Upper lobe of right lung (tissue), 1 donor: Measurements from ENCODE around the gene HS3ST3B1. TPM values are rescaled to one million over a fixed set of nuclear protein-coding genes. Genes with fewer than 3 reads are reported as not detected.

Experiments
- ATAC-seq: fragments of 200-7000 bp; cut with Tn5 transposase; one replicate; pipeline ENCODE4 v1.9.1; 2020; ENCODE audit warnings: mild to moderate bottlenecking, moderate library complexity
- DNase-seq: peaks from one replicate; pipeline ENCODE4 v3.0.0-alpha.2; 2020
- H3K27ac ChIP-seq: fragments of 200-600 bp; one replicate; pipeline ENCODE4 v1.8.0; 2022
- H3K27me3 ChIP-seq: fragments of 200-600 bp; one replicate; pipeline ENCODE4 v1.8.0; 2022; ENCODE audit warnings: mild to moderate bottlenecking
- H3K36me3 ChIP-seq: fragments of 200-600 bp; one replicate; pipeline ENCODE4 v1.8.0; 2022
- H3K4me1 ChIP-seq: fragments of 200-600 bp; one replicate; pipeline ENCODE4 v1.8.0; 2022
- H3K4me3 ChIP-seq: fragments of 200-600 bp; one replicate; pipeline ENCODE4 v1.8.0; 2022; ENCODE audit warnings: mild to moderate bottlenecking
- H3K9me3 ChIP-seq: fragments of 200-600 bp; one replicate; pipeline ENCODE4 v1.8.0; 2022
- intact Hi-C: fragments of 100-400 bp; cut with DNase I; formaldehyde crosslinking; loops from one replicate; pipeline ENCODE4 v1.11.0; 2022
- total RNA-seq: library from RNA; stranded (reverse); fragmentation: NEBNext Ultra II Directional; extraction: Animal tissue kit (Norgen Biotek cat#: 25700); gene quantifications from one replicate; pipeline ENCODE4 v1.2.1, GENCODE V29; 2021
- TF ChIP-seq, protein P1 (sequence below): fragments of 200-600 bp; IDR thresholded peaks from one replicate; pipeline ENCODE4 v1.8.0; 2022; ENCODE audit warnings: antibody characterized with exemption
- donor health status: DM: no; HTN: yes; CAD: no; lungs with severe emphysema.

HS3ST3B1 gene
- total RNA-seq, 1 donor from 2014 or later, result 2.7 TPM

DNA sequence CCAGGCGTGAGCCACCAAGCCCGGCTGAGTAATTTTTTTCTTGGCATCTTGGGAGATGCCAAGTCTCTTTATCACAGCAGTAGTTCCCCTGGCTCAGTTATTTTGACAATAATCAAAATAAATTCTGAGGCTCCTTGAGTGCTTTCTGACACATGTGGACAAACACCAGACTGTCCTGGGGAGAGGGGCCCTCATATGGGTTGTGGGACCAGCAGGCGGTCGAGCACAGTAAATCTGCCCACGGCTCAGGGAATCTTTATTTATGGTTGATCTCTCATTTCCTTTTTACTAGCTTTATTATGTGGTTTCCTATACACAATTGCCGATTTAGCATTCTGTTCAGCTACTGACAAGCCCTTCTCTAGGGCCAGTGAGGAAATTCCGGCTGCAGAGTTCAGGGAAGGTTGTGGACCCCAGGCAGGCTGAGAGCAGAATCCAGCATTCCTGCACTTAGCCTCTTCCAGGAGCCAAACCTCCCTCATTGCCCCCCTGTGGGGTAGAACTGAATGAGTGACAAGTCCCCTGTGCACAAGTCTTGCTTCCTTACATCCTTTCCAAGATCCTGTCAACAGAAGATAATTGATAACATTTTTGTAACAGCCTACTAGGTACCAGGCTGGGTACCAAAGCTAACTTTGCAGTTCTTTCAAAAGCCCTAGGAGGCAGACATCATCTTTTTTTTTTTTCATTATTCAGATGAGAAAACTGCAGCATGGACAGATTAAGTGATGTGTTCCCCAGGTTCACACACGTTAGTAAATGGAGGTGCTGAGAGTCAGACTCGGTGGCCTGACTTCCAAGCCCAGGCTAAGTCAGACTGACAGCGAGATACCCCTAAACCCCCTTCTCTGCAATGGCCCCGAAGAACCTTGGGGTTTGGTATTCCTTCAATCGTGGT lies 40.2 kb downstream of the HS3ST3B1 start:
- no peaks in the 10 kb centered on the region for H3K9me3 ChIP-seq
- H3K27ac ChIP-seq, result no peak overlapping the region
- ATAC-seq, result no peak
- DNase-seq, result no peak
- intact Hi-C loops, result no loop called here
- peaks cover 5% of the 10 kb centered on the region for H3K4me1 ChIP-seq
- no peaks in the 10 kb centered on the region for H3K27me3 ChIP-seq
- TF ChIP-seq, protein P1, sequence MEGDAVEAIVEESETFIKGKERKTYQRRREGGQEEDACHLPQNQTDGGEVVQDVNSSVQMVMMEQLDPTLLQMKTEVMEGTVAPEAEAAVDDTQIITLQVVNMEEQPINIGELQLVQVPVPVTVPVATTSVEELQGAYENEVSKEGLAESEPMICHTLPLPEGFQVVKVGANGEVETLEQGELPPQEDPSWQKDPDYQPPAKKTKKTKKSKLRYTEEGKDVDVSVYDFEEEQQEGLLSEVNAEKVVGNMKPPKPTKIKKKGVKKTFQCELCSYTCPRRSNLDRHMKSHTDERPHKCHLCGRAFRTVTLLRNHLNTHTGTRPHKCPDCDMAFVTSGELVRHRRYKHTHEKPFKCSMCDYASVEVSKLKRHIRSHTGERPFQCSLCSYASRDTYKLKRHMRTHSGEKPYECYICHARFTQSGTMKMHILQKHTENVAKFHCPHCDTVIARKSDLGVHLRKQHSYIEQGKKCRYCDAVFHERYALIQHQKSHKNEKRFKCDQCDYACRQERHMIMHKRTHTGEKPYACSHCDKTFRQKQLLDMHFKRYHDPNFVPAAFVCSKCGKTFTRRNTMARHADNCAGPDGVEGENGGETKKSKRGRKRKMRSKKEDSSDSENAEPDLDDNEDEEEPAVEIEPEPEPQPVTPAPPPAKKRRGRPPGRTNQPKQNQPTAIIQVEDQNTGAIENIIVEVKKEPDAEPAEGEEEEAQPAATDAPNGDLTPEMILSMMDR, result no peak
- no peaks in the 10 kb centered on the region for H3K36me3 ChIP-seq
- H3K4me3 ChIP-seq, result no peak overlapping the region

DNA sequence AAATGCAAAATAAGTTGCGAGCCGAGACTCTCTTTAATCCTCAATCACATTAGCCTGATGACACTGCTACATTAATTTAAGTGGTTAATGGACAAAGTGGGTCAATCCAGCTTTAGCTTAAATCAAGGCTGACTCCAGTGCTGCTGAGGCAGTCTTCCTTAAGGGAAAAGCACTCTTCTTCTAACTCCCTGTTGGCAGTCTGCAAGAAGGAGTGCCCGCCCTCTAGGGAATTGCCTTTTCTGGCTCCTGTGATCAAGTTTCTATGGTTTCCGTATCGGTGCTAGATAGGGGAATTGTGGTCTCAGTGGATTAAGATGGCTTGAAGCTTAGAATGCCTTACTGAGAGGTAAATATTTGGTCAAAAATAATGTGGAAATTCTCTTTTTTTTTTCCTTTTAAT lies 41.0 kb downstream of the HS3ST3B1 start:
- no peaks in the 10 kb centered on the region for H3K27me3 ChIP-seq
- no peaks in the 10 kb centered on the region for H3K36me3 ChIP-seq
- intact Hi-C loops, result no loop called here
- TF ChIP-seq, protein P1, result no peak
- H3K27ac ChIP-seq, result no peak overlapping the region
- H3K9me3 ChIP-seq, result no peaks in the 10 kb centered on the region
- DNase-seq, result no peak
- no peak overlapping the region for H3K4me3 ChIP-seq
- ATAC-seq, result no peak
- peaks cover 5% of the 10 kb centered on the region for H3K4me1 ChIP-seq

DNA sequence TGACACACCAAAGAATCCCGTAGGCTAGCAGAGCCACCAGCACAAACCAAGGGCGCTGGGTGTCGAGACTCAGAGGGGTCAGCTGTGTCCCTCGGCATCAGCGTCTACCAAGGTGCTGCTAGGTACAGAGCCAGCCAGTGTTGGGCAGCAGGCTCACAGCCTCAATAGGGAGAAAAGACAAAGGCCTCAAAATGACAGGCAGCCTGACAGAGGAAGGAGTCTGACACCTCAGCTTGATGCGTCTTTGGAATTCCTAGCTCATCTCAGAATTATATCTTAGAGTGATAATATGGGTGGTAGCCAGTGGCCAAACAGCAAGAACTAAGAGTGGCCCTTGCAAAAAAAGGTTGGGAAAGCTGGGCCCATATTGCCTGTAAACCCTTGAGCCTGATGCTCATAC lies 45.9 kb downstream of the HS3ST3B1 start:
- ATAC-seq, result no peak
- intact Hi-C loops, result no loop called here
- H3K9me3 ChIP-seq, result no peaks in the 10 kb centered on the region

DNA sequence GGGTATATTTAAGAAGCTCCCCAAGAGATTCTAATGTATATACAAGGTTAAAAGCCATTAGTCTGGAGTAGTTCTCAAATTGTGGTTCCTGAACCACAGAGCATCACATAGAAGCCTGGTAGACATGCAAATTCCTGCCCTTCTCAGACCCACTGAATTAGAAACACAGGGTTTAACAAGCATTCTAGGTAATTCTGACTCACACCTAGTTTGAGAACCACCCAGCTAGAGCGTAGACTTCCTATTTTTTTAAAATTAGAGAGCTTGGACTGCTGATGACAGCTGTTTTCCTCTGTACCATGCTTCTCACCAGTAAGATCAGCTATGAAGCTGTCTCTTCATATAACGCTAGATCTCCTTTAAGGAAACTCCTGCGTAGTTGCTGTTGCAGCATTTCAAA lies 50.6 kb downstream of the HS3ST3B1 start:
- TF ChIP-seq, protein P1, result no peak
- Histone ChIP-seq H3K9me3 (no peaks in the 10 kb centered on the region), H3K27me3 (no peaks in the 10 kb centered on the region), H3K36me3 (no peaks in the 10 kb centered on the region), H3K4me1 (no peaks in the 10 kb centered on the region), H3K27ac (no peak overlapping the region), H3K4me3 (no peak overlapping the region)
- intact Hi-C loops, result no loop called here
- DNase-seq (no peak), ATAC-seq (peak; percentile 78)

More for the DNA sequence above, 45.9 kb downstream of the HS3ST3B1 start:
- Histone ChIP-seq H3K4me1 (no peaks in the 10 kb centered on the region), H3K36me3 (no peaks in the 10 kb centered on the region), H3K27ac (no peak overlapping the region), H3K27me3 (no peaks in the 10 kb centered on the region), H3K4me3 (no peak overlapping the region)
- no peak for DNase-seq
- TF ChIP-seq, protein P1, result no peak

DNA sequence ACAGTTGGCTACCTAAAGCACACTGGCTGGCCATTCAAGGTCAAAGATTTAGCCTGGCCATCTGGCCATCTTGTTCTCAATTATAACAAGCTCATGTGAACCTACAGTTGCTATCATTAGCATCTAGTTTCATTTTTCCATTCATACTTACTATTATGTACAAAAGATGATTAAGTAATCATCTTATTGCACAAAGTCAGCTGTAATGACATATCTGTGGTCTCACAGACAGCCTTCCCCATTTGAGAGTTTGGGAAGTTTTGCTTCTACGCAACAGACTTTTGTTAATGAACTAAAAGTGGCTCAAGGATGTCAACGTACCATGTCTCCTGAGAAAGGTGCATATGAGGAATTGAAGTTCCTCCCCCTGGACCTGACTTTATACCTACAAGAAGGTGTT lies 51.3 kb downstream of the HS3ST3B1 start:
- Histone ChIP-seq H3K4me1 (no peaks in the 10 kb centered on the region), H3K9me3 (no peaks in the 10 kb centered on the region), H3K4me3 (no peak overlapping the region), H3K27me3 (no peaks in the 10 kb centered on the region), H3K27ac (no peak overlapping the region), H3K36me3 (no peaks in the 10 kb centered on the region)
- intact Hi-C loops, result no loop called here
- TF ChIP-seq, protein P1, result no peak
- ATAC-seq (peak; percentile 68), DNase-seq (no peak)
